DOHH2 (cell line): ENCODE measurements around the gene NHP2.
A peak's percentile ranks its signal among the peaks of the same experiment; 100 is the strongest.

Source experiments
- H3F3A ChIP-seq: fragments of 200-600 bp; sonication (generic), shearing (Covaris generic); 2 replicates; pipeline ENCODE4 v1.6.0; 2016; ENCODE audit warnings: antibody characterized with exemption, mild to moderate bottlenecking; ENCODE audit not compliant: control insufficient read depth, insufficient read depth
- H3K27ac ChIP-seq: fragments of 200-600 bp; sonication (generic); 2 replicates; pipeline ENCODE4 v1.5.1; 2014; ENCODE audit warnings: low read depth, mild to moderate bottlenecking, low read length, moderate library complexity
- H3K27me3 ChIP-seq: fragments of 200-600 bp; sonication (generic); 2 replicates; pipeline ENCODE4 v1.6.1; 2014; ENCODE audit warnings: mild to moderate bottlenecking, low read length, mixed read lengths; ENCODE audit not compliant: control insufficient read depth
- H3K36me3 ChIP-seq: fragments of 200-600 bp; sonication (generic); 2 replicates; pipeline ENCODE4 v1.6.1; 2014; ENCODE audit warnings: mild to moderate bottlenecking, low read length, moderate library complexity, mixed read lengths; ENCODE audit not compliant: control insufficient read depth
- H3K4me1 ChIP-seq: fragments of 200-600 bp; sonication (generic); 2 replicates; pipeline ENCODE4 v1.6.1; 2014; ENCODE audit warnings: mild to moderate bottlenecking, low read length, mixed read lengths; ENCODE audit not compliant: control insufficient read depth
- H3K4me2 ChIP-seq: fragments of 200-600 bp; sonication (generic); 2 replicates; pipeline ENCODE4 v1.6.0; 2014; ENCODE audit warnings: mild to moderate bottlenecking, low read length, moderate library complexity
- H3K4me3 ChIP-seq: fragments of 200-600 bp; sonication (generic); 2 replicates; pipeline ENCODE4 v1.5.1; 2014; ENCODE audit warnings: mild to moderate bottlenecking, low read length, mixed read lengths
- H3K79me2 ChIP-seq: fragments of 200-600 bp; sonication (generic); 2 replicates; pipeline ENCODE4 v1.6.1; 2014; ENCODE audit warnings: mild to moderate bottlenecking, low read length, mixed read lengths; ENCODE audit not compliant: control insufficient read depth
- H3K9me2 ChIP-seq: fragments of 200-600 bp; sonication (generic); replicated peaks from 2 replicates; pipeline ENCODE4 v1.6.1; 2014; ENCODE audit warnings: mild to moderate bottlenecking, low read length, mixed read lengths; ENCODE audit not compliant: control insufficient read depth
- H3K9me3 ChIP-seq: fragments of 200-600 bp; sonication (generic); 2 replicates; pipeline ENCODE4 v1.6.1; 2014; ENCODE audit warnings: antibody characterized with exemption, low read length, mixed read lengths; ENCODE audit not compliant: control insufficient read depth, insufficient read depth
- H4K20me1 ChIP-seq: fragments of 200-600 bp; sonication (generic); 2 replicates; pipeline ENCODE4 v1.6.0; 2014; ENCODE audit warnings: low read depth, mild to moderate bottlenecking, antibody characterized with exemption, low read length, moderate library complexity; ENCODE audit not compliant: control insufficient read depth, insufficient read depth
- EZH2phosphoT487 ChIP-seq: fragments of 200-600 bp; sonication (generic); IDR thresholded peaks from 2 replicates; pipeline ENCODE4 v1.6.1; 2017; ENCODE audit warnings: borderline replicate concordance, mild to moderate bottlenecking, antibody characterized with exemption, low read length, moderate library complexity, mixed read lengths
- TF ChIP-seq, protein P1 (sequence below): fragments of 200-600 bp; sonication (generic); IDR thresholded peaks from one replicate; pipeline ENCODE4 v1.5.1; 2014; ENCODE audit warnings: antibody characterized with exemption, mild to moderate bottlenecking, low read depth, low read length; ENCODE audit not compliant: poor library complexity, severe bottlenecking

Gene NHP2

DNA sequence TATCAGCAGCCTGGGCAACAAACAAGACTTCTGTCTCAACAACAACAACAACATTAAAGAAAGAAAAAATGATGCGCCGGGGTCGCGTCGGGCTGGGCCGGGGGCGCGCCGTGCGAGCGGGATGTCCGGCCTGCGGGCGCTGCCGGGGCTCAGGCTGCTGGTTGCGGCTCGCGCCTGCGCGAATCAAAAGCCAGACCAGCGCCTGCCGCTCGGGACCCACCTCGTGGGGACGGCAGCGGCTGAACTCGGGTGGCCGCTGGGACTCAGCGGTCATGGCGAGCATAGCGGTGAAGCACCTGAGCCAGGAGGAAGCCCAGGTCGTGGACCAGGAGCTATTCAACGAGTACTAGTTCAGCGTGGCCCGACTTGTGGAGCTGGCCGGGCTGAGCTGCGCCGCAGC is 11.9 kb upstream of the NHP2 start:
- H3K4me3 ChIP-seq: no peak overlapping the region
- H3K79me2 ChIP-seq: no peaks in the 10 kb centered on the region
- H3F3A ChIP-seq: 0 out of 2 replicates have a peak, but pooled peaks cover 5% of the 10 kb centered on the region
- H3K9me2 ChIP-seq: no peaks in the 10 kb centered on the region
- H4K20me1 ChIP-seq: no peaks in the 10 kb centered on the region
- peaks cover 22% of the 10 kb centered on the region for H3K4me1 ChIP-seq
- H3K4me2 ChIP-seq: no peak overlapping the region
- no peaks in the 10 kb centered on the region for H3K36me3 ChIP-seq
- no peak overlapping the region for H3K27ac ChIP-seq
- TF ChIP-seq, protein P1, sequence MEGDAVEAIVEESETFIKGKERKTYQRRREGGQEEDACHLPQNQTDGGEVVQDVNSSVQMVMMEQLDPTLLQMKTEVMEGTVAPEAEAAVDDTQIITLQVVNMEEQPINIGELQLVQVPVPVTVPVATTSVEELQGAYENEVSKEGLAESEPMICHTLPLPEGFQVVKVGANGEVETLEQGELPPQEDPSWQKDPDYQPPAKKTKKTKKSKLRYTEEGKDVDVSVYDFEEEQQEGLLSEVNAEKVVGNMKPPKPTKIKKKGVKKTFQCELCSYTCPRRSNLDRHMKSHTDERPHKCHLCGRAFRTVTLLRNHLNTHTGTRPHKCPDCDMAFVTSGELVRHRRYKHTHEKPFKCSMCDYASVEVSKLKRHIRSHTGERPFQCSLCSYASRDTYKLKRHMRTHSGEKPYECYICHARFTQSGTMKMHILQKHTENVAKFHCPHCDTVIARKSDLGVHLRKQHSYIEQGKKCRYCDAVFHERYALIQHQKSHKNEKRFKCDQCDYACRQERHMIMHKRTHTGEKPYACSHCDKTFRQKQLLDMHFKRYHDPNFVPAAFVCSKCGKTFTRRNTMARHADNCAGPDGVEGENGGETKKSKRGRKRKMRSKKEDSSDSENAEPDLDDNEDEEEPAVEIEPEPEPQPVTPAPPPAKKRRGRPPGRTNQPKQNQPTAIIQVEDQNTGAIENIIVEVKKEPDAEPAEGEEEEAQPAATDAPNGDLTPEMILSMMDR: no peak
- TF ChIP-seq EZH2phosphoT487: no peak
- H3K9me3 ChIP-seq: no peaks in the 10 kb centered on the region
- no peaks in the 10 kb centered on the region for H3K27me3 ChIP-seq

DNA sequence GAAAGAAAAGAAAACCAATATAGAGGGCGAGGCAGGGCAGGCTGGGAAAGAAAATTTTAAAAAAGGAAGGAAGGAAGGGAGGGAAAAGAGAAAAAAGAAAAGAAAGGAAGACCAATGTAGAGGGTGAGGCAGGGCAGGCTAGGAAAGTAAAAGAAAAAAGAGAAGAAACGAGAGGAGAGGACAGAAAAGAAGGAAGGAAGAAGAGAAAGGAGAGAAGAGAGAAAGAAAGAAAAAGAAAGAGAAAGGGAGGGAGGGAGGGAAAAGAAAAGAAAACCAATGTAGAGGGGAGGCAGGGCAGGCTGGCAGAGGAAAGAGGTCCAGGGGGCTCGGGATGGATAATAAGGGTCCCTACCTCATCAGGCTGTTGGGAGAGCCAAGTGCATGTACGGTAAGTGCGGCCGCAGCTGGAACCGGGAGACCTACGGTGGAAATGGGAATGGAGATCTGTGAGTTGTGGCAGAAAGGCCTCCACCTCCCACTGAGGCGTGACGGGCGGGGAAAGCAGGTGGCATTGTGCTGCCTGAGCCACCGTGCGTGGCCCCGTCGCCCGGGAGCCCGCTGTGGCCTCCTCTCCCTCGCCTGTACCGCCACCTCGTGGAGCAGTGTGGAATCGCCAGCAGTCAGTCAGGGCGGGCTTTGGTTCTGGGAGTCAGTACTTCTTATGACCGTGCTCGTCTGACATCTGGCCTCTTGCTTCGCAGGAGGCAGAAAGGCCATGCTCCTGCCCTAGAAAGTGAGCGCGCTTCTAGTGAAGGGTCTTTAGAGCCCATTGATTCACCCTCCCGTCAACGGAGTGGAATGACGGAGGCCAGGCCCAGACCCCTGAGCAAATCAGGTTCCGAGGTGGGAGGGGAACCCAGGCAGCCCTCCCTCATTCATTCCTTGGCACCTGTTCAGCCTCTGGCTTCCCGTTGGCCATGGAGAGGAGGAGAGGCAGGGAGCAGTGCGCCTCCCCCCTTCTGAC is 10.4 kb upstream of the NHP2 start:
- H3F3A ChIP-seq: 0 out of 2 replicates have a peak, but pooled peaks cover 5% of the 10 kb centered on the region
- H3K4me2 ChIP-seq: peak overlapping the region; percentile 77
- H3K9me2 ChIP-seq: no peaks in the 10 kb centered on the region
- H3K36me3 ChIP-seq: no peaks in the 10 kb centered on the region
- H3K27me3 ChIP-seq: no peaks in the 10 kb centered on the region
- H3K9me3 ChIP-seq: no peaks in the 10 kb centered on the region
- TF ChIP-seq EZH2phosphoT487: no peak
- TF ChIP-seq, protein P1: peak; percentile 94
- H3K27ac ChIP-seq: no peak overlapping the region
- H3K4me1 ChIP-seq: peaks cover 26% of the 10 kb centered on the region
- H3K4me3 ChIP-seq: peak overlapping the region; percentile 61
- H3K79me2 ChIP-seq: no peaks in the 10 kb centered on the region
- no peaks in the 10 kb centered on the region for H4K20me1 ChIP-seq

DNA sequence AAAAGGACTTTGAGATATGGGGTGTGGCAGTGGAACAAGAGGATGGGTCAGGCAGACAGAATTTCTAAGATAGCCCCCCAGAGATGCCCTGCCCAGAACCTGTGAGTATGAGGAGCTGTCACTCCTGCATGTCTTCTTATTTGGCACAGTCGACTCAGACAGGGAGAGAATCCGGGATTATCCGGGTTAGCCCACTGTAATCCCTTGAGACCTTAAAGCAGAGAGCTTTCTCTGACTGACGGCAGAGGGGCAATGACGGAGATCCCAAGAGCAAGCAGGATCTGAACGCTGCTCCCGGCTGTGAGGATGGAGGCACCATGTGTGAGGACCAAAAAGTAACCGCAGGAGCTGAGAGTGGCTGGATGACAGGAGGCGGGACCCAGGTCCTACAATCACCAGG is 8.8 kb upstream of the NHP2 start:
- no peaks in the 10 kb centered on the region for H3K9me3 ChIP-seq
- 0 out of 2 replicates have a peak, but pooled peaks cover 5% of the 10 kb centered on the region for H3F3A ChIP-seq
- H3K27ac ChIP-seq: no peak overlapping the region
- H3K4me3 ChIP-seq: no peak overlapping the region
- no peaks in the 10 kb centered on the region for H3K27me3 ChIP-seq
- no peaks in the 10 kb centered on the region for H4K20me1 ChIP-seq
- no peaks in the 10 kb centered on the region for H3K79me2 ChIP-seq
- peaks cover 16% of the 10 kb centered on the region for H3K4me1 ChIP-seq
- no peaks in the 10 kb centered on the region for H3K36me3 ChIP-seq
- H3K9me2 ChIP-seq: no peaks in the 10 kb centered on the region
- H3K4me2 ChIP-seq: no peak overlapping the region
- no peak for TF ChIP-seq EZH2phosphoT487
- TF ChIP-seq, protein P1: no peak
